ENCODE results near the gene TDRD1. TPM values are rescaled to one million over a fixed set of nuclear protein-coding genes. Genes with fewer than 3 reads are reported as not detected.

The TDRD1 gene
- total RNA-seq, 1 donor: 0.43 TPM

- DNase-seq (ENCODE audit: low read depth): no peak
- TF ChIP-seq, protein P1, sequence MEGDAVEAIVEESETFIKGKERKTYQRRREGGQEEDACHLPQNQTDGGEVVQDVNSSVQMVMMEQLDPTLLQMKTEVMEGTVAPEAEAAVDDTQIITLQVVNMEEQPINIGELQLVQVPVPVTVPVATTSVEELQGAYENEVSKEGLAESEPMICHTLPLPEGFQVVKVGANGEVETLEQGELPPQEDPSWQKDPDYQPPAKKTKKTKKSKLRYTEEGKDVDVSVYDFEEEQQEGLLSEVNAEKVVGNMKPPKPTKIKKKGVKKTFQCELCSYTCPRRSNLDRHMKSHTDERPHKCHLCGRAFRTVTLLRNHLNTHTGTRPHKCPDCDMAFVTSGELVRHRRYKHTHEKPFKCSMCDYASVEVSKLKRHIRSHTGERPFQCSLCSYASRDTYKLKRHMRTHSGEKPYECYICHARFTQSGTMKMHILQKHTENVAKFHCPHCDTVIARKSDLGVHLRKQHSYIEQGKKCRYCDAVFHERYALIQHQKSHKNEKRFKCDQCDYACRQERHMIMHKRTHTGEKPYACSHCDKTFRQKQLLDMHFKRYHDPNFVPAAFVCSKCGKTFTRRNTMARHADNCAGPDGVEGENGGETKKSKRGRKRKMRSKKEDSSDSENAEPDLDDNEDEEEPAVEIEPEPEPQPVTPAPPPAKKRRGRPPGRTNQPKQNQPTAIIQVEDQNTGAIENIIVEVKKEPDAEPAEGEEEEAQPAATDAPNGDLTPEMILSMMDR (IDR thresholded peaks at IDR 0.05; ENCODE audit: insufficient read depth, low read depth, low read length): no peak
- no peak overlapping the region for H3K4me3 ChIP-seq (ENCODE audit: low read depth, low read length)
These were observed 66.1 kb downstream of the TDRD1 start for GRCh38 chr10:114245121-114245791.

DNA sequence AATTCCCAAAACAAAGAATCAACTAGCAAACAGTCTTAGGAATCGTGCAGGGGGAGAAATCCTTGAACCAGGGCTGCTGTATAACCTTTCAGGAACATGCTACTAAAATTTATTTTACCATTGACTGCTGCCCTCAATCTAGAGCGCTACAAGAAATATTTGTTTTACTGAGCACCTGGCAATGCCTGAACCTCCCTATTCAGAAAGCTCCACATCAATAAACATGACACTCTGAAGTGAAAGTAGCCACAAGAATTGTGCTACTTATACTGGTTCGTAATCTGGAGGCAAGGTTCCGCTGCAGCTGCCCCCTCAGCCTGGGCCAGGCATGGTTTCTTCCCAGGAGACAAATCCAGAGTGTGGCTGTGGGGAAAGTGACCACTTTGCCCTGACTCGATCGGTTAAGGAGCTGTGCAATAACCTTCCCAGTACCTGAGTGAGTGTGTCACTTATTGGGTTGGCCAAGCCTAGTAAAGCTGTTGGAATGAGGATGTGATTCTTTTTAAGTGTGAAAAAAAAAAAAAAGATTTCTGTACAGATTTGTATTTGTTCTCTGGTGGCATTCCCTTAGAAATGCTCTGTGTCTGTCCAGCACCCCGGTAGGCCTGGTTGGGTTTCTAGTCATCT lies 67.6 kb downstream of the TDRD1 start:
- TF ChIP-seq, protein P1 (IDR thresholded peaks at IDR 0.05; ENCODE audit: insufficient read depth, low read depth, low read length): no peak
- no peak for DNase-seq (ENCODE audit: low read depth)
- H3K4me3 ChIP-seq (ENCODE audit: low read depth, low read length): no peak overlapping the region

- TF ChIP-seq, protein P1 (IDR thresholded peaks at IDR 0.05; ENCODE audit: insufficient read depth, low read depth, low read length): no peak
- no peak for DNase-seq (ENCODE audit: low read depth)
- H3K4me3 ChIP-seq (ENCODE audit: low read depth, low read length): no peak overlapping the region
These were observed 71.1 kb downstream of the TDRD1 start for GRCh38 chr10:114250236-114250635.

DNA sequence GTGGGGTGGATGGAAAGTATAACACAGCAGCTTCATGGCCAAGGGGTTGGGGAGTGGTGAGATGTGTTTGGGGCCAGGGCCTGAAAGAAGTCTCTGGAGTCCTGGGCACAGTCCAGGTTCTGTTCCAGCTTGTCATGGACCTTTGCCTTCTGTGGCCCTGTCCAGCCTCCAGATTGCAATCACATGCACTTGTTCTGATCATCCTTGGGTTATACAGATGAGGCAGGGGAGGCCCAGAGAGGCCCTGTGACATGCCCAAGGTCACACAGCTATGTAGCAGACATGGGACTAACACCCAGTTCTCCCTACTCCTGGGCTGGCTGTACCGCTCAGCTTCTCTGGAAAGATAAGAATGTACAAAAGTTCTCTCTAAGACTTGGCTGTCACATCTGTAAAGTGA lies 71.6 kb downstream of the TDRD1 start:
- no peak for DNase-seq (ENCODE audit: low read depth)
- TF ChIP-seq, protein P1 (IDR thresholded peaks at IDR 0.05; ENCODE audit: insufficient read depth, low read depth, low read length): no peak
- H3K4me3 ChIP-seq (ENCODE audit: low read depth, low read length): no peak overlapping the region

- no peak for DNase-seq (ENCODE audit: low read depth)
- no peak overlapping the region for H3K4me3 ChIP-seq (ENCODE audit: low read depth, low read length)
- TF ChIP-seq, protein P1 (IDR thresholded peaks at IDR 0.05; ENCODE audit: insufficient read depth, low read depth, low read length): no peak
These were observed 72.9 kb downstream of the TDRD1 start for GRCh38 chr10:114252092-114252491.

- TF ChIP-seq, protein P1 (IDR thresholded peaks at IDR 0.05; ENCODE audit: insufficient read depth, low read depth, low read length): no peak
- no peak for DNase-seq (ENCODE audit: low read depth)
These were observed 73.7 kb downstream of the TDRD1 start for GRCh38 chr10:114252883-114253282.

More at GRCh38 chr10:114252883-114253282, 73.7 kb downstream of the TDRD1 start:
- no peak overlapping the region for H3K4me3 ChIP-seq (ENCODE audit: low read depth, low read length)
